GM20000 (cell line): ENCODE results near the gene TSEN54.
A peak's percentile ranks its signal among the peaks of the same experiment; 100 is the strongest.

Experiments used
- DNase-seq: peaks from one replicate; pipeline ENCODE4 v3.0.0; 2012; ENCODE audit warnings: low spot score
- TF ChIP-seq, protein P1 (sequence below): IDR thresholded peaks from 2 replicates; pipeline ENCODE4 v1.5.1; 2012; ENCODE audit warnings: mild to moderate bottlenecking, control low read depth; ENCODE audit errors: extremely low read depth, missing control alignments

TSEN54 gene

GRCh38 chr17:75526555-75527270 lies 10.4 kb downstream of the TSEN54 start:
- TF ChIP-seq, protein P1, sequence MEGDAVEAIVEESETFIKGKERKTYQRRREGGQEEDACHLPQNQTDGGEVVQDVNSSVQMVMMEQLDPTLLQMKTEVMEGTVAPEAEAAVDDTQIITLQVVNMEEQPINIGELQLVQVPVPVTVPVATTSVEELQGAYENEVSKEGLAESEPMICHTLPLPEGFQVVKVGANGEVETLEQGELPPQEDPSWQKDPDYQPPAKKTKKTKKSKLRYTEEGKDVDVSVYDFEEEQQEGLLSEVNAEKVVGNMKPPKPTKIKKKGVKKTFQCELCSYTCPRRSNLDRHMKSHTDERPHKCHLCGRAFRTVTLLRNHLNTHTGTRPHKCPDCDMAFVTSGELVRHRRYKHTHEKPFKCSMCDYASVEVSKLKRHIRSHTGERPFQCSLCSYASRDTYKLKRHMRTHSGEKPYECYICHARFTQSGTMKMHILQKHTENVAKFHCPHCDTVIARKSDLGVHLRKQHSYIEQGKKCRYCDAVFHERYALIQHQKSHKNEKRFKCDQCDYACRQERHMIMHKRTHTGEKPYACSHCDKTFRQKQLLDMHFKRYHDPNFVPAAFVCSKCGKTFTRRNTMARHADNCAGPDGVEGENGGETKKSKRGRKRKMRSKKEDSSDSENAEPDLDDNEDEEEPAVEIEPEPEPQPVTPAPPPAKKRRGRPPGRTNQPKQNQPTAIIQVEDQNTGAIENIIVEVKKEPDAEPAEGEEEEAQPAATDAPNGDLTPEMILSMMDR, result no peak
- DNase-seq, result no peak

DNA sequence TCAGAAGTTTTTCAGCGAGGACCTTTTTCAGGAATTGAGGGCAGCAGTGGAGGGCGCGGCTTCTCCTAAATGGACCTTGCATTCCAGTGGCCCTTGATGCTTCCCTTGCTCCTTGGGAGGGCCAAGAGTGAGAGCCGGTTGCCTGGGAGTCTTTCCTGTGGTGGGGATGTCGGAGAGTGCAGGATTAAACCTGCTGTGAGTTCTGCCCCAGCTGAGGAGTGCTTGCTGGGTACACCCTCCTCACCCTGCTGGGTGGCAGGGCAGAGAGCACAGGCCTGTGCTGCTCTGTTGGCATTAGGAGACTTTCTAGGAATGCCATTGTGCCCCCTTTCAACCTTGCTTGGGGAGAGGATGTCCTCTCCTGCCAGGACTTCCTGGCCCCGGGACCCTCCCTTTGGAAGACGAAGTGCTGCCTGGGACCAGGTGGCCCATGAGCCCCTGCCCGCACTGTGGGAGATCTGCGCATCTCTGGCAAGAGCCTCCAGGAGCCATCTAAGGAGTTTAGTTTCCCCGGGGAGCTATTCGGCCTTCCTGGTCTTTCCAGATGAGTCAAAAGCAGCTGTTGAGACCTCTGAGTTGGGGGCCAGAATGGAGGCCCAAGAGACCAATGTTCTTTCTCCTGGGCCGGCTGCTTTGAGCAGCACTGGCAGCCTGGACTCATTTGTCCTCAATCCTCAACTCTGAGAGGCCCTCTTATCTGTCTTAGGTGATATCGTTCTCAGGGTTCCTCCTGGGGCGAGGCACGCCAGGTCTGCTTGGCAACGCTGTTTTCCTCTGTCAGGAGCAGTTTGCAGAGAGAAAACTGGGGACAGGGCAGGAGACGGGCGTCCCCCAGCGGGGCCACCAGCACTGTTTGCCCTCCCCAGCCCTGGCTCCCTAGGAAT lies 14.8 kb downstream of the TSEN54 start:
- TF ChIP-seq, protein P1, result no peak
- DNase-seq, result no peak

DNA sequence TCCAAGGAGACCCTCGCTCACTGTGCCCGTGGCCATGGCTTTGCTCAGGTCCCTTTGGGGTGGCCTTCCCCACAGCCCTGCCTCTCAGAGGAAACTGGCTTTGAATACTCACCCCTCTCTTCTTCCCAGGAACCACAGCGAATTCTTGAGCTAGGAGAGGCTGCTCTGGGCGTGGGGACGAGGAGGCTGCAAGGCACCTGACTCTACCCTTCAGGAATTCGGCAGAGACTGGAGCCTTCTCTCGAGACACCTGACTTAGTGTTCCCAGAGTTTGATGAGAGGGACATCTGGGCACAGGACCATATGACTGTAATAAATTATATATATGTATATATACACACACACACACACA lies 15.4 kb downstream of the TSEN54 start:
- no peak for DNase-seq

GRCh38 chr17:75535119-75535537 lies 18.8 kb downstream of the TSEN54 start:
- DNase-seq, result peak; percentile 65
- TF ChIP-seq, protein P1, result no peak

More for the DNA sequence above, 15.4 kb downstream of the TSEN54 start:
- TF ChIP-seq, protein P1, result no peak

DNA sequence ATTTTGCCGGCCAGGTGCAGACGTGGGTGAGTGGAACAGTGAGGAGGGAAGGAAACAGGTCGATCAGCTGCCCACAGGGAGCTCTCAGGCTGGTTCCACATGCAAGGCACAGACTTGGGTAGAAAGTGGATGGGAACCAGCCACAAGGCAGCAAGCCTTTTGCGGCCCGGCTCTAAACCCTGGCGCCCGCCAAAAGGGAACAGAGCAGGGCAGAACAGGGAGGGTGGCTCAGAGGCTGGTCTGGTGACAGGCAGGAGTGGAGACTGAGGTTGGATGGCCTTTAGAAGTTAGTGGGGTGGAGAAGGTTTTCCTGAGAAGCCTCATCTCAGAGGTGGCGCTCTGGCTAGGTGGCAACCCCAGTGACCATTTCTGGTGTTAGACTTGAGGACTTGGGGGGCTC lies 19.5 kb downstream of the TSEN54 start:
- TF ChIP-seq, protein P1, result no peak

GRCh38 chr17:75536366-75536765 lies 20.0 kb downstream of the TSEN54 start:
- TF ChIP-seq, protein P1, result no peak
- no peak for DNase-seq

More for the DNA sequence above, 19.5 kb downstream of the TSEN54 start:
- no peak for DNase-seq
